ENCODE data around the gene IL3RA.
"Not testable (repeated sequence)": the region's sequence is repeated elsewhere in the genome, so short reads cannot be mapped to it uniquely, and the experiment has no call there.

The IL3RA gene

DNA sequence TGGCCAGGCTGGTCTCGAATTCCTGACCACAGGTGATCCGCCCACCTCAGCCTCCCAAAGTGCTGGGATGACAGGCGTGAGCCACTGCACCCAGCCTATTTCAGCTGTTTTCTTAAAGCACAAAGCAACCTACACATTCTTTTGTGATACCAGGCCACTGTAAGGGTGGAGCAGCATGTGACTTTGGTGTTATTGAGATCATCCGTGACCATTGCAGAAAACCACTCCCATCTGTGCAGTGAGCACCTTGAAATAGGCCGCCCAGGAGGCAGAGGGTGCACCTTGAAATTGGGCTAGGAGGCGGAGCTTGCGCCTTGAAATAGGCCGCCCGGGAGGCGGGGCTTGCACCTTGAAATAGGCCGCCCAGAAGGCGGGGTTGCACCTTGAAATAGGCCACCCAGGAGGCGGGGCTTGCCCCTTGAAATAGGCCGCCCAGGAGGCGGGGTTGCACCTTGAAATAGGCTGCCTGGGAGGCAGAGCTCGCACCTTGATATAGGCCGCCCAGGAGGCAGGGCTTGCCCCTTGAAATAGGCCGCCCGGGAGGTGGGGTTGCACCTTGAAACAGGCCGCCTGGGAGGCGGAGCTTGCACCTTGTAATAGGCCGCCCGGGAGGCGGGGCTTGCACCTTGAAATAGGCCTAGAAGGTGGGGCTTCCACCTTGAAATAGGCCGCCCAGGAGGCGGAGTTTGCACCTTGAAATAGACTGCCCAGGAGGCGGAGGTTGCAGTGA lies 64.3 kb downstream of the IL3RA start:
- no peak for DNase-seq

- DNase-seq: no peak
Observed at GRCh38 chrX:1401611-1402430, 65.2 kb downstream of the IL3RA start.

DNA sequence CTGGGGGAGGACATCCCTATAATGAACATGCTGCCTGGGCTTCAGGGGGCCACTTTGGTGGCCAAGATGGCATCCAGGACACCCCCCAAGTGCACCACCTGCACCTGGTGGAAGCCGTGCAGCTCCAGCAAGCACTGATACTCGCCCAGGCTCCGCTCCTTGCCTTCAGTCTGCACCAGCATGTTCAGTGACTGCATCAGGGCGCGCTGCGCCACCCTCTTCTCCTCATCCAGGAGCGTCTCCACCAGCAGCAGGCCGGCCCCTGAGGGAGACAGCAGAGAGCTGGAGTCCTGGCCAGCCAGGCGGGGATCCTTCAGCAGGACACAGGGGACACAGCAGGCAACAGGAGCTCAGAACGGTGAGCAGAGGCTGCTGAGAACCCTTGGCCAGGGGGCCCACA lies 66.6 kb downstream of the IL3RA start:
- DNase-seq: no peak

DNA sequence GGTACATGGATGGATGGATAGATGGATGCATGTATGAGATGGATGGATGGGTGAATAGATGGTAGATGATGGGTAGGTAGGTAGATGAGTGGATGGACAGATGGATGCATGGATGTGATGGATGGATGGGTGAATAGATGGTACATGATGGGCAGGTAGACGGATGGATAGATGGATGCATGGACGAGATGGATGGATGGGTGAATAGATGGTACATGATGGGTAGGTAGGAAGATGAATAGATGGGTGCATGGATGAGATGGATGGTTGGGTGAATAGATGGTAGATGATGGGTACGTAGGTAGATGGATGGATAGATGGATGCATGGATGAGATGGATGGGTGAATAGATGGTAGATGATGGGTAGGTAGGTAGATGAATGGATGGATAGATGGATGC lies 67.3 kb downstream of the IL3RA start:
- not testable (repeated sequence) for DNase-seq

DNA sequence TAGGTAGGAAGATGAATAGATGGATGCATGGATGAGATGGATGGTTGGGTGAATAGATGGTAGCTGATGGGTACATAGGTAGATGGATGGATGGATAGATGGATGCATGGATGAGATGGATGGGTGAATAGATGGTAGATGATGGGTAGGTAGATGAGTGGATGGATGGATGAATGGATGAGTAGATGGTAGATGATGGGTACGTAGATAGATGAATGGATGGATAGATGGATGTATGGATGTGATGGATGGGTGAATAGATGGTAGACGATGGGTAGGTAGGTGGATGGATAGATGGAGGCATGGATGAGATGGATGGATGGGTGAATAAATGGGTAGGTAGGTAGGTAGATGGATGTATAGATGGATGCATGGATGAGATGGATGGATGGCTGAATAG lies 69.2 kb downstream of the IL3RA start:
- DNase-seq: not testable (repeated sequence)

GRCh38 chrX:1407035-1407434 lies 70.5 kb downstream of the IL3RA start:
- no peak for DNase-seq

GRCh38 chrX:1411326-1411725 lies 74.7 kb downstream of the IL3RA start:
- no peak for DNase-seq

GRCh38 chrX:1412551-1413161 lies 76.1 kb downstream of the IL3RA start:
- DNase-seq: no peak

GRCh38 chrX:1416327-1416784 lies 79.8 kb downstream of the IL3RA start:
- no peak for DNase-seq

DNA sequence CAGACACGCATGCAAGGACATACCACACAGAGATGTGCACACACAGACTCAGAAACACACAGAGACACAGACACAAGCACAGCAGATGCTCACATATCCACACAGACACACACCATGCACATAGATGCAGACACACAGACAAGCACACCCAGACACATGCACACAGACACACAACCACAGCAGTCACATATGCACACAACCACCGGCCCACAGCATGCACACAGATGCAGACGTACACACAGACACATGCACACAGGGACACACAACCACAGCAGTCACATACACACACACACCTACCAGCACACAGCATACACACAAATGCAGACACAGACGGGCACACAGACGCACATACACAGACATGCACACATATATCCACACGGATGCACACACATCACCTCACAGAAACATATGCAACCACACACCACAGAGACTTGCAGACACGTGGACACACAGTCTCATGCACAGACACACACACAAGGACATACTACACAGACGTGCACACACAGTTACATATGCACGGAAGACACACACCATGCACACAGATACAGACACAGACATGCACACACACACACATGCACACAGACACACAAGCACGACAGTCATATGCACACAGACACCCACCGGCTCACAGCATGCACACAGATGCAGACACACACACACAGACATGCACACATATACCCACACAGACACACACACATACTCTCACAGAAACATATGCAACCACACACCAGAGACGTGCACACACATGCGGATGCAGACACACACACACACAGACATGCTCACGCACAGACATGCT lies 80.6 kb downstream of the IL3RA start:
- DNase-seq: no peak

- no peak for DNase-seq
Observed at GRCh38 chrX:1417921-1418771, 81.6 kb downstream of the IL3RA start.

- no peak for DNase-seq
Observed at GRCh38 chrX:1418901-1419544, 82.4 kb downstream of the IL3RA start.

DNA sequence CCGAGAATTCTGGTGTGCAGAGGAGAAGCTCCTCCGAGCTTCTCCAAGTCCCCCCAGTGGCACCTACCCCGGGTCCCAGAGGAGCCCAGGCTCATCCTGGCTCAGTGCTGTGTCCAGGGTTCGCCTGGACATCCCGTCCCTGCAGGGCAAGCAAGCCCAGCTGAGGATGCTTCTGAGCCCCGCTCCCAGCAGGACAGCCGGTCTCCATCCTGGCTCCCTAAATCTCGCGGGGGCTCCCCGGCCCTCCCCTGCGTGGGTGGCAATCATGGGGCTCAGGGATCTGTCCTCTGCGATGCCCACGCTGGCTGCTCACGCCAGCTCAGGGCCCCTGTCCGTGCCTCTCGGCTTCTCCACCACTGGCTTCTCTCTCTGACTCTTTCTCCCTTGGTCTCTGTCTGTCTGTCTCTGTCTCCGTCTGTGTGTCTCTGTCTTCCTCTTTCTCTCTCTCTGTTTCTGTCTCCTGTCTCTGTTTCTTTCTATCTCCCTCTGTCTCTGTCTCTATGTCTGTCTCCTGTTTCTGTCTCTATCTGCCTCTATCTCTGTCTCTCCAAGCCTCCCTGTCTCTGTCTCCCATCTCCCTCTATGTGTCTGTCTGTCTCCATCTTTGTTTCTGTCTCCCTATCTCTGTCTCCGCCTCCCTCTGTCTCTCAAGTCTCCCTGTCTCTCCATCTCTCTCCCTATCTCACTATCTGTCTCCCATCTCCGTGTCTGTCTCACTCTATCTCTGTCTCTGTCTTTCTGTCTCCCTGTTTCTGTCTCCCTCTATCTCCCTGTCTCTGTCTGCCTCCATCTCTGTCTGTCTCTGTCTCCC lies 83.2 kb downstream of the IL3RA start:
- DNase-seq: no peak

- no peak for DNase-seq
Observed at GRCh38 chrX:1420371-1420770, 83.8 kb downstream of the IL3RA start.

DNA sequence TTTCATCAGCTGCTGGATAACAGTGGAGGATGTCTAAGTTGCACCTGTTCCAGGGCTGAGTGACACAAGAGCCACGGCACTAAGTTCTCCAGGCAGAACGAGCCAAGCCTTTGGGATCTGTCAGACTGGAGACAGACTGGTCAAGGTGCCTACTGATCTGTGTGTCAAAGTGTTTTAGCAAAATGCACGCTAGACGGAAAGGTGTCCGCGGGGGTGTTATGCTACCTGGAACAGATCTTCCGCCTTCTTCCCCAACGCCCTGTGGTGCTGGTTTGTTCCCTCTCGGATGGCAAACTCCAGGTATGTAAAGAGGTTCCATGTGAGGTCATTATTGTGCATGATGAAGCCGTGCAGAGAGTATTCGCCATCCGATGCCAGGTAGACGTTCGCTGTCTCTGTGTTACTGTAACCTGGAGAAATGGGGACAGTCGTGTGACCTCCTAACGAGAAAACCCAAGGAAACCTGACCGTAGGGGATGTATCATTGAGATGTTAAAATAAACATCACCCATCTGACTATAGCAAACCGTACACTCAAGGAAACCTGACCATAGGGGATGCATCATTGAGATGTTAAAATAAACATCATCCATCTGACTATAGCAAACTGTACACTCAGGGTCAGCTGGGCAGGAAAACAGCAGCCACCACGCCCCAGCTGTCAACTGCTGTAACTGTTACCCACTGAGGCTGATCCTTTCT lies 85.0 kb downstream of the IL3RA start:
- no peak for DNase-seq

GRCh38 chrX:1422135-1422465 lies 85.5 kb downstream of the IL3RA start:
- DNase-seq: no peak

- DNase-seq: no peak
Observed at GRCh38 chrX:1423215-1423614, 86.6 kb downstream of the IL3RA start.

- DNase-seq: no peak
Observed at GRCh38 chrX:1424147-1424851, 87.7 kb downstream of the IL3RA start.

GRCh38 chrX:1425381-1425780 lies 88.8 kb downstream of the IL3RA start:
- no peak for DNase-seq
